ENCODE data around the gene BLCAP.
"Not testable (repeated sequence)": the region's sequence is repeated elsewhere in the genome, so short reads cannot be mapped to it uniquely, and the experiment has no call there.

BLCAP gene

DNA sequence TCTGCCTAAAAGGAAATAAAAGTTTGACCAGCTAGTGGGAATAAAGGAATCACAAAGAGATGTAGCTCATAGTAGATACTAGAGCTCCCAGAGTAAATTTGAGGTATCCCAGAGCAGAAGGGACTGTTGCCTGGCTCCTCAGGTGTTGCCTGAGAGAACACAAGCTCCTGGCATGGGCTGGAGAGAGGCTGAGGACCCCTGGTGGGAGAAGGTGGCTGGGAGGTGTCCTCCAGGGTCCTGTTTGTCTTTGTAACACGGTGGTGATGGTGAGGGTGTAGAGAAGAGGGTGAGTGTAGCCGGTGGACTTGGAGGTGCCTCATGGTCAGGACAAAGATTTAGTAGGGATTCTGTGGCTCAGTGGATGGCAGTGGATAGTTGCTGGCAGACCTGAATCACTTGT lies 34.7 kb downstream of the BLCAP start:
- Histone ChIP-seq H3K36me3 (ENCODE audit: control insufficient read depth in 1 of 2, insufficient read depth in 2 of 2, low read length in 2 of 2) (peaks cover 0 to 11% of the 10 kb centered on the region in 2 donors), H3K27ac (ENCODE audit: low read length) (no peak overlapping the region), H3K27me3 (ENCODE audit: low read depth, low read length) (no peaks in the 10 kb centered on the region), H3K9me3 (ENCODE audit: control insufficient read depth in 1 of 2, low read length in 2 of 2) (no peaks in the 10 kb centered on the region), H3K4me3 (ENCODE audit: low read depth in 1 of 2, low read length in 2 of 2) (no peak overlapping the region), H3K4me1 (ENCODE audit: control insufficient read depth in 1 of 2, insufficient read depth in 2 of 2, low read length in 2 of 2) (no peaks in the 10 kb centered on the region)

DNA sequence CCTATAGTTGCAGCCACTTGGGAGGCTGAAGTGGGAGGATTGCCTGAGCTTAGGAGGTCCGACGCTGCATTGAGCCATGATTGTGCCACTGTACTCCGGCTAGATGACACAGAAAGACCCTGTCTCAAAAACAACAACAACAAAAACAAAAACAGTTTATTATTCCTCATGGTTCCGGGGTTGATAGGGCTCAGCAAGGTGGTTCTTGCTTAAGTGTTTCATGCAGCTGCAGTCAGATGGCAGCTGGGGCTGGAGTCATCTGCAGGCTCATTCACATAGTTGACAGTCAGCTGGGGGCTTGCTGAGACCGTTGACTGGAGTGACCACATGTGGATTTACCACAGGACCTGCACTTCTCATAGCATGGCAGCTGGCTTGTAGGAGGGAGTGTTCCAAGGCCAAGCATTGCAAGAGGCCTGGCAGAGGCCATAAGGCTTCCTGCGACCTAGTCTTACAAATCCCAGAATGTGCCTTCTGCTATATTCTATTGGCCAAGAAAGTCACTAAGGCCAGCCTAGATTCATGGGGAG lies 35.5 kb downstream of the BLCAP start:
- Histone ChIP-seq H3K4me1 (ENCODE audit: control insufficient read depth in 1 of 2, insufficient read depth in 2 of 2, low read length in 2 of 2) (no peaks in the 10 kb centered on the region), H3K27me3 (ENCODE audit: low read depth, low read length) (no peaks in the 10 kb centered on the region), H3K27ac (ENCODE audit: low read length) (no peak overlapping the region), H3K36me3 (ENCODE audit: control insufficient read depth in 1 of 2, insufficient read depth in 2 of 2, low read length in 2 of 2) (peaks cover 0 to 11% of the 10 kb centered on the region in 2 donors), H3K9me3 (ENCODE audit: control insufficient read depth in 1 of 2, low read length in 2 of 2) (no peaks in the 10 kb centered on the region), H3K4me3 (ENCODE audit: low read depth in 1 of 2, low read length in 2 of 2) (no peak overlapping the region)

DNA sequence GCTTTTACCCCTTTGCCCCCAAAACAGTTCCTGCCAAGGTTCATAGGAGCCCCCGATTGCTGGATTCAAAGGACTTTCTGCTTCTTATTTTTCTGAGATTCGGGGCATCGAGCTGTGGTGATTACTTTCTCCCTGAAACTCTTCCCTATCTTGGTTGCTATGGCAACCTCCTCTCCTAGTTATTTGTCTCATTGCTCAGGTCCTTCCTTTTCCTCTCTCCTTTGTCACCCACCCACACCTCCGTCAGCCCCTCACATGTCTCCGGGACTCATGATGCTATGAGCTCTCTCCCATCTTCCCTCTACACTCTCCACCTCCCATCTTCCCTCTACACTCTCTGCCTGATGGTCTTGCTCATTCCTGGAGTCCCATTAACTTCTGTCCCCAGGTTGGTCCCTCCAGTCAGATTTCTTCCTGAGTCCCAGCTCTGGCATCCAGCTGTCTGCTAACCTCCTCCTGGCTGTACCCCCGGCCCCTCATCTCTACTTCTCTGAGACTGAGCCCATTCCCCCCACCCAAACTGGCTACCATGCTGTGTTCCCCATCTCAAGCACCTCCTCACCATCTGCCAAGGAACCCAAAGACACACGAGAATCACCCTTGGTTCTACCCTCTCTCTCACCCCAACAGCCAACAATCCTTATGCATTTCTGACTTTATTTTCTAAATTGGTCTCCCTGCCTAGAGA lies 36.9 kb downstream of the BLCAP start:
- no peak overlapping the region for H3K4me3 ChIP-seq (ENCODE audit: low read depth in 1 of 2, low read length in 2 of 2)
- peaks cover 0 to 11% of the 10 kb centered on the region in 2 donors for H3K36me3 ChIP-seq (ENCODE audit: control insufficient read depth in 1 of 2, insufficient read depth in 2 of 2, low read length in 2 of 2)
- H3K4me1 ChIP-seq (ENCODE audit: control insufficient read depth in 1 of 2, insufficient read depth in 2 of 2, low read length in 2 of 2) = no peaks in the 10 kb centered on the region
- H3K27me3 ChIP-seq (ENCODE audit: low read depth, low read length) = no peaks in the 10 kb centered on the region
- H3K27ac ChIP-seq (ENCODE audit: low read length) = no peak overlapping the region
- no peaks in the 10 kb centered on the region for H3K9me3 ChIP-seq (ENCODE audit: control insufficient read depth in 1 of 2, low read length in 2 of 2)

DNA sequence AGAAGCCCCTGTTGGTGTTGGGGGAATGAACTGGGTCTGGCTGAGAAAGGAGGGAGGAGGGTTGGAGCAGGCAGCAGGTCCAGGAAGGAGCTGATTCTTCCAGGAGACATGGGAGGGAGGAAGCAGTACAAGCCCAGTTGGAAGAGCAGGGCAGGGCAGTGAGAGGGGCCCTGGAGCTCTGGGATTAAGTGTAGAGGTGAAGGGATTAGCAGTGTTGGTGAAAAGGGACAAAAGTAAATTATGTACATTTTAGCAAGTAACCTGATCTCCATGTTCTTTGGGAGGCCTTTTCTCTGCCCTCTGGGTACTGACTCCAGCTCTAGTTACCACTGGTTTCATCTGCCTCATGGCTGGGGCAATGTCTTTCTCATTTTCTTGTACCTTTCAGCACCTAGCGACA lies 41.5 kb downstream of the BLCAP start:
- not testable (repeated sequence) for H3K4me1 ChIP-seq (ENCODE audit: control insufficient read depth in 1 of 2, insufficient read depth in 2 of 2, low read length in 2 of 2); H3K27me3 ChIP-seq (ENCODE audit: low read depth, low read length); H3K27ac ChIP-seq (ENCODE audit: low read length)

DNA sequence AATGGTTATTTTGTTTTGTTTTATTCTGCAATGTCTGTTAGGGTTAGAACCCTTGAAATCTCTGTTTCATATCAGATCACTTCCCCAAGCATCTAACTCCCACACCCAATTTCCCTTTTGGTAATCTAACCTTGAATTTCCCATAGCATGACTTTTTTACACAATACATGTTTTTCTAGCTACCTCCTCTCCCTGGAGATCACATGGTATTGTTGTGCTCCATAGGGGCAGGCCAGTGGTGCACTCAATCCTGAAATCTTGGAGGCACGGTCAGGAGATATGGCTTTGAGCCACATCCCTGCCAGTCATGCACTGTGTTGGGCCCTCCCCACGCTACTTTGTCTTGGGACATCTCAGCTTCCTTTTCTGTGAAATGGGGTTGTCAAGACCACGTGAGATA lies 43.3 kb downstream of the BLCAP start:
- H3K27me3 ChIP-seq (ENCODE audit: low read depth, low read length) = no peaks in the 10 kb centered on the region
- H3K36me3 ChIP-seq (ENCODE audit: control insufficient read depth in 1 of 2, insufficient read depth in 2 of 2, low read length in 2 of 2) = no peaks in the 10 kb centered on the region
- no peak overlapping the region for H3K4me3 ChIP-seq (ENCODE audit: low read depth in 1 of 2, low read length in 2 of 2)
- H3K27ac ChIP-seq (ENCODE audit: low read length) = no peak overlapping the region
- H3K4me1 ChIP-seq (ENCODE audit: control insufficient read depth in 1 of 2, insufficient read depth in 2 of 2, low read length in 2 of 2) = no peaks in the 10 kb centered on the region
- no peaks in the 10 kb centered on the region for H3K9me3 ChIP-seq (ENCODE audit: control insufficient read depth in 1 of 2, low read length in 2 of 2)

More for the DNA sequence above, 41.5 kb downstream of the BLCAP start:
- H3K9me3 ChIP-seq (ENCODE audit: control insufficient read depth in 1 of 2, low read length in 2 of 2); H3K4me3 ChIP-seq (ENCODE audit: low read depth in 1 of 2, low read length in 2 of 2); H3K36me3 ChIP-seq (ENCODE audit: control insufficient read depth in 1 of 2, insufficient read depth in 2 of 2, low read length in 2 of 2): not testable (repeated sequence)

DNA sequence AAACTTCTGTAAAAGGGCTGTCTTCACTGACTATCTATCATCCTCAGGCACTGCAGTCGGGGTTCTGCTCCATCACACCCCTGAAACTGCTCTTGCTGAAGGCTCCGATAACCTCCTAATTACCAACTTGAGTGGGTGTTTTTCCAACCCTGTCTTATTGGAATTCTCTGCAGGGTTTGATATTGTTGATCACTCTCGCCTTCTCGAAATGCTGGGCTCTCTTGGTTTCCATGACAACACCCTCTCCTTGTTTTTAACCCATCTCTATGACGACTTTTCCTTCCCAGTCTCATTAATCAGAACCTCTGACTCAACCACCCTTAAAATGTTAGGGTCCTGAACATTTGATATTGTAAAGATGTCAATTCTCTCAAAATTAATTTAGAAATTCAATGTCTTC lies 46.1 kb downstream of the BLCAP start:
- Histone ChIP-seq H3K4me1 (ENCODE audit: control insufficient read depth in 1 of 2, insufficient read depth in 2 of 2, low read length in 2 of 2) (no peaks in the 10 kb centered on the region), H3K27me3 (ENCODE audit: low read depth, low read length) (no peaks in the 10 kb centered on the region), H3K4me3 (ENCODE audit: low read depth in 1 of 2, low read length in 2 of 2) (no peak overlapping the region), H3K9me3 (ENCODE audit: control insufficient read depth in 1 of 2, low read length in 2 of 2) (no peaks in the 10 kb centered on the region), H3K27ac (ENCODE audit: low read length) (no peak overlapping the region), H3K36me3 (ENCODE audit: control insufficient read depth in 1 of 2, insufficient read depth in 2 of 2, low read length in 2 of 2) (no peaks in the 10 kb centered on the region)

DNA sequence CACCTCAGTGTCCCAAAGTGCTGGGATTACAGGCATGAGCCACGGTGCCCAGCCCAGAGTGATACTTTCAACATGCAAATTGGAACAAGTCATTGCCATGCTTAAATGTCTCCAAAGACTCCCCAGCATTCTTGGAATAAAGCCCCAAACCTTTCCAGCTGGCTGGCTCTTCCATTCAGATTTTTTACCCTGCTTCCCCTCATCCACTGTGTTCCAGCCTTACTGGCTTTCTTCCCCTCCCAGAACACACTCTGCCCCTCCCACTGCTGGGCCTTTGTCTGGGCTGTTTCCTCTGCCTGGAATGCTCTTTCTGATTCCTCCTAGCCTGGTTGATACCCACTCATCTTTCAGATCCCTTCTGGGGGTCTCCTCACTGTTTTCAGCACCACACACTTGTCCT lies 46.8 kb downstream of the BLCAP start:
- H3K27me3 ChIP-seq (ENCODE audit: low read depth, low read length) = no peaks in the 10 kb centered on the region
- no peak overlapping the region for H3K27ac ChIP-seq (ENCODE audit: low read length)
- H3K9me3 ChIP-seq (ENCODE audit: control insufficient read depth in 1 of 2, low read length in 2 of 2) = no peaks in the 10 kb centered on the region
- no peaks in the 10 kb centered on the region for H3K36me3 ChIP-seq (ENCODE audit: control insufficient read depth in 1 of 2, insufficient read depth in 2 of 2, low read length in 2 of 2)
- no peak overlapping the region for H3K4me3 ChIP-seq (ENCODE audit: low read depth in 1 of 2, low read length in 2 of 2)
- H3K4me1 ChIP-seq (ENCODE audit: control insufficient read depth in 1 of 2, insufficient read depth in 2 of 2, low read length in 2 of 2) = no peaks in the 10 kb centered on the region

DNA sequence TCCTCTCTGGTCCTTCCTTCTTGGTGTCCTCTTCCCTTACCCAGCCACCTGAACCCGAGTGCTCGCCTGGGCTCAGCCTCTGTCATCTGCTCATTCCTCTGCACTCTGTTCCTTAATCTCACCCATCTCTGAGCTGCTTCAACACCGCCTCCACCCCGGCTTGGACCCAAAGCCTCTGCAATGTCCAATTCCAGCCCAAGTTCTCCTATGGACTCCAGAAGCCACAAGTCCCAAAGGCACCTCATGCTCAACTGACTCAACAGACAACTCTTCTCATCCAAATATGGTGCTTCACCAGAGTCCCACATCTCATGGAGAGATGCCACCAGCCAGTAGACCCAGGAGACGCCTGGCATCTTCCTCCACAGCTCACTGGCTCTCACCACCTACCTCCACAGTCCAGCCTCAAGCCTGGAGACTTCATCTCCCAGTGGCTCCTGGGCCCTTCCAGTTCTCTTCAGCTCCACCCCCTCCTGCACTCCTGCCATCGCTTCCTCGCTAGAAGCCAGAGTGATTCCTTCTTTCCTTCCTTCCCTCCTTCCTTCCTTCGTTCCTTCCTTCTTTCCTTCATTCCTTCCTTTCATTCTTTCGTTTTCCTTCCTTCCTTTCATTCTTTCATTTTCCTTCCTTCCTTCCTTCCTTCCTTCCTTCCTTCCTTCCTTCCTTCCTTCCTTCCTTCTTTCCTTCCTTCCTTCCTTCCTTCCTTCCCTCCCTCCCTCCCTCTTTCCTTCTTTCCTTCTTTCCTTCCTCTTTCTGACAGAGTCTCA lies 47.6 kb downstream of the BLCAP start:
- H3K9me3 ChIP-seq (ENCODE audit: control insufficient read depth in 1 of 2, low read length in 2 of 2) = no peaks in the 10 kb centered on the region
- no peak overlapping the region for H3K27ac ChIP-seq (ENCODE audit: low read length)
- no peaks in the 10 kb centered on the region for H3K36me3 ChIP-seq (ENCODE audit: control insufficient read depth in 1 of 2, insufficient read depth in 2 of 2, low read length in 2 of 2)
- no peaks in the 10 kb centered on the region for H3K27me3 ChIP-seq (ENCODE audit: low read depth, low read length)
- no peak overlapping the region for H3K4me3 ChIP-seq (ENCODE audit: low read depth in 1 of 2, low read length in 2 of 2)
- H3K4me1 ChIP-seq (ENCODE audit: control insufficient read depth in 1 of 2, insufficient read depth in 2 of 2, low read length in 2 of 2) = no peaks in the 10 kb centered on the region

DNA sequence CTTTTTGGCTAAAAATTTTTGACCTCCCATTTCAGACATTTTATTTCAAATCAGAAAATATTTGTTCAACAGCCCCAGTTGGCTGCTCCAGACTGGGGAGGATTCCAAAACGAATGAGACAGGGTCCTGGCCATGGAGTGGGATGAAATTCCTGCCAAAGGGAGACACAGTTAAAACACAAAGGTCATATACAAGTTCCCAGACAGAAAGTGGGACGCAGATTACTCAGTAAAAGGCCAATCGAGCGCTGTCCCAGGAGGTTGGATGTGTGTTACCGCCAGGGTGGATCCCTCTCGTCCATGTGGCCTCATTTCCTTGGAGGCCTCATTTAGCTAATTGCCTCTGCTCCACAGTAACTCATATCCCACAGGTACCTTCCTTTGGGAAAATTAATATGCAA lies 48.4 kb downstream of the BLCAP start:
- no peaks in the 10 kb centered on the region for H3K27me3 ChIP-seq (ENCODE audit: low read depth, low read length)
- no peaks in the 10 kb centered on the region for H3K9me3 ChIP-seq (ENCODE audit: control insufficient read depth in 1 of 2, low read length in 2 of 2)
- no peak overlapping the region for H3K27ac ChIP-seq (ENCODE audit: low read length)
- no peaks in the 10 kb centered on the region for H3K4me1 ChIP-seq (ENCODE audit: control insufficient read depth in 1 of 2, insufficient read depth in 2 of 2, low read length in 2 of 2)
- no peaks in the 10 kb centered on the region for H3K36me3 ChIP-seq (ENCODE audit: control insufficient read depth in 1 of 2, insufficient read depth in 2 of 2, low read length in 2 of 2)
- no peak overlapping the region for H3K4me3 ChIP-seq (ENCODE audit: low read depth in 1 of 2, low read length in 2 of 2)

DNA sequence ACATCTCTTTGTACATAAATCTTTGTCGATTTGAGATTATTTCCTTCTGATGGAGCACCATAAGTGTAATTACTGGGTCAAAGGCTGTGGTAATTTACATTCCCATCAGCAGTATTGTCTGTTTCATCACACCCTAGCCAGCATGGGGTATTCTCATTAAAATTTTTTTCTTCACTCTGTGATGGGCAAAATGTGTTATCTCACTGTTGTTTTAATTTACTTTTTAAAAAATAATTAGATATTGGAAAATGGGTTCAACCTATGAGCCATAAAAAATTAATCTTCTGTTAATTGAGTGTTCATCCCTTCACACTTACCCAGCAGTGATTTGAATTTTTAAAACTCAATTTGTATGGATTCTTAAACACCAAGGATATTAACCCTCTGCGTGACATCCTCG lies 50.6 kb downstream of the BLCAP start:
- Histone ChIP-seq H3K27ac (ENCODE audit: low read length) (no peak overlapping the region), H3K4me1 (ENCODE audit: control insufficient read depth in 1 of 2, insufficient read depth in 2 of 2, low read length in 2 of 2) (no peaks in the 10 kb centered on the region), H3K36me3 (ENCODE audit: control insufficient read depth in 1 of 2, insufficient read depth in 2 of 2, low read length in 2 of 2) (no peaks in the 10 kb centered on the region), H3K9me3 (ENCODE audit: control insufficient read depth in 1 of 2, low read length in 2 of 2) (no peaks in the 10 kb centered on the region), H3K27me3 (ENCODE audit: low read depth, low read length) (no peaks in the 10 kb centered on the region), H3K4me3 (ENCODE audit: low read depth in 1 of 2, low read length in 2 of 2) (no peak overlapping the region)

DNA sequence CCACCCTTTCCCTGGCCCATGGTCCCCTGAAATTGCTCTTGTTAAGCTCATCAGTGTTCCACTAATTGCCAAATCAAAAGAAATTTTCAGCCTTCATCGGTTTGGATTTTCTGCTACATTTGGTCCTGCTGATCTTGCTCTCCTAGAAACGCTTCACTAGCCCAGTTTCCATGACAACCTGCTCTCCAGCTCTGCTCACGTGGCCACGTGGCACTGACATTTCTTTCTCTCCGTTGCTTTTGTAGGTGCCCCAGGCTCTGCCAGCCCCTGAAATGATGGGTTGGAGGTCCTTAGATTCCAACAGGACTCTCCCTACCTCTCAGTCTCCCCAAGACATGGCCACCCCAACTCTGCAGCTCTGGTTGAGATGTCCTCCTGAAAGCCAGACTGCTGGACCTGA lies 52.4 kb downstream of the BLCAP start:
- Histone ChIP-seq H3K9me3 (ENCODE audit: control insufficient read depth in 1 of 2, low read length in 2 of 2) (no peaks in the 10 kb centered on the region), H3K4me3 (ENCODE audit: low read depth in 1 of 2, low read length in 2 of 2) (no peak overlapping the region), H3K4me1 (ENCODE audit: control insufficient read depth in 1 of 2, insufficient read depth in 2 of 2, low read length in 2 of 2) (no peaks in the 10 kb centered on the region), H3K27me3 (ENCODE audit: low read depth, low read length) (no peaks in the 10 kb centered on the region), H3K36me3 (ENCODE audit: control insufficient read depth in 1 of 2, insufficient read depth in 2 of 2, low read length in 2 of 2) (no peaks in the 10 kb centered on the region), H3K27ac (ENCODE audit: low read length) (no peak overlapping the region)

Data from muscle layer of duodenum (tissue), 2 donors.